PC-3 (cell line): ENCODE measurements around the gene UNK. TPM values are rescaled to one million over a fixed set of nuclear protein-coding genes. Genes with fewer than 3 reads are reported as not detected.
A peak's percentile ranks its signal among the peaks of the same experiment; 100 is the strongest.

Source experiments
- ATAC-seq: fragments of 200-7000 bp; cut with Tn5 transposase; 2 replicates; pipeline ENCODE4 v1.9.1; 2020; ENCODE audit warnings: mild to moderate bottlenecking, moderate library complexity
- BruUV-seq: library from RNA; stranded (reverse); fragments of 400-500 nt; replicated peaks from 2 replicates; lab custom pipeline; 2021; lab: Mats Ljungman, UMichigan
- CTCF ChIA-PET: fragments of 300-600 bp; sonication (Branson Sonifier 250); formaldehyde crosslinking; loops from one replicate; lab custom pipeline; 2022; ENCODE audit warnings: antibody characterized with exemption; lab: Charles Lee
- POLR2A ChIA-PET: fragments of 300-600 bp; sonication (Branson Sonifier 250); formaldehyde crosslinking; loops from one replicate; lab custom pipeline; 2022; ENCODE audit warnings: antibody characterized with exemption; ENCODE audit not compliant: unreplicated experiment; lab: Charles Lee
- DNase-seq: peaks from one replicate; pipeline ENCODE4 v3.0.0-alpha.2; 2015
- H2AFZ ChIP-seq: fragments of 300-600 bp; sonication (generic); 2 replicates; pipeline ENCODE4 v1.6.0; 2016; ENCODE audit warnings: antibody characterized with exemption, low read length
- H3F3A ChIP-seq: fragments of 300-600 bp; sonication (generic); one replicate; pipeline ENCODE4 v1.6.0; 2017; ENCODE audit warnings: antibody characterized with exemption, low read length, control low read depth, mild to moderate bottlenecking; ENCODE audit not compliant: unreplicated experiment
- H3K27ac ChIP-seq: fragments of 300-600 bp; sonication (generic); 2 replicates; pipeline ENCODE4 v1.5.1; 2016; ENCODE audit warnings: mild to moderate bottlenecking, low read length
- H3K27me3 ChIP-seq: fragments of 300-600 bp; sonication (generic); 2 replicates; pipeline ENCODE4 v1.6.1; 2016; ENCODE audit warnings: low read length, mixed read lengths
- H3K36me3 ChIP-seq: fragments of 300-600 bp; sonication (generic); 2 replicates; pipeline ENCODE4 v1.6.1; 2016; ENCODE audit warnings: low read depth, mixed run types, low read length, mixed read lengths
- H3K4me1 ChIP-seq: fragments of 300-600 bp; sonication (generic); 2 replicates; pipeline ENCODE4 v1.5.1; 2016; ENCODE audit warnings: low read length; ENCODE audit not compliant: insufficient read depth
- H3K4me2 ChIP-seq: fragments of 300-600 bp; sonication (generic); 2 replicates; pipeline ENCODE4 v1.6.0; 2016; ENCODE audit warnings: low read length
- H3K4me3 ChIP-seq: fragments of 300-600 bp; sonication (generic); 2 replicates; pipeline ENCODE4 v1.5.1; 2016; ENCODE audit warnings: mild to moderate bottlenecking, low read length, mixed read lengths
- H3K79me2 ChIP-seq: fragments of 300-600 bp; sonication (generic); 2 replicates; pipeline ENCODE4 v1.6.1; 2017; ENCODE audit warnings: low read length, mixed read lengths
- H3K9ac ChIP-seq: fragments of 300-600 bp; sonication (generic); 2 replicates; pipeline ENCODE4 v1.6.0; 2016; ENCODE audit warnings: mild to moderate bottlenecking, low read length
- H3K9me2 ChIP-seq: fragments of 300-600 bp; sonication (generic); replicated peaks from 2 replicates; pipeline ENCODE4 v1.6.1; 2016; ENCODE audit warnings: mixed run types, low read length, mixed read lengths
- H3K9me3 ChIP-seq: fragments of 300-600 bp; sonication (generic); 2 replicates; pipeline ENCODE4 v1.6.1; 2016; ENCODE audit warnings: low read length, mixed read lengths
- H4K20me1 ChIP-seq: fragments of 300-600 bp; sonication (generic); 2 replicates; pipeline ENCODE4 v1.6.1; 2016; ENCODE audit warnings: low read length, mixed read lengths
- CTCF ChIP-seq: fragments of 300-600 bp; sonication (generic); conservative IDR thresholded peaks from 2 replicates; pipeline ENCODE4 v1.5.1; 2017; ENCODE audit warnings: antibody characterized with exemption, low read depth, mild to moderate bottlenecking, low read length
- EZH2 ChIP-seq: fragments of 300-600 bp; sonication (generic); IDR thresholded peaks from one replicate; pipeline ENCODE4 v1.6.1; 2017; ENCODE audit warnings: antibody characterized with exemption, mild to moderate bottlenecking, low read length; ENCODE audit not compliant: unreplicated experiment
- EZH2phosphoT487 ChIP-seq: fragments of 300-600 bp; sonication (generic); IDR thresholded peaks from 2 replicates; pipeline ENCODE4 v1.6.1; 2018; ENCODE audit warnings: mild to moderate bottlenecking, antibody characterized with exemption, low read length, borderline replicate concordance
- intact Hi-C: fragments of 100-400 bp; cut with micrococcal nuclease; formaldehyde crosslinking; loops from 2 replicates; pipeline ENCODE4 v1.9.0; 2023
- total RNA-seq: library from RNA; depleted of rRNA; stranded (reverse); fragments of >200 nt; gene quantifications from 2 replicates; pipeline ENCODE4 v1.2.3, GENCODE V29; 2014

The UNK gene
- total RNA-seq, 1 experiment from 2014 or later, result 21.8 TPM

DNA sequence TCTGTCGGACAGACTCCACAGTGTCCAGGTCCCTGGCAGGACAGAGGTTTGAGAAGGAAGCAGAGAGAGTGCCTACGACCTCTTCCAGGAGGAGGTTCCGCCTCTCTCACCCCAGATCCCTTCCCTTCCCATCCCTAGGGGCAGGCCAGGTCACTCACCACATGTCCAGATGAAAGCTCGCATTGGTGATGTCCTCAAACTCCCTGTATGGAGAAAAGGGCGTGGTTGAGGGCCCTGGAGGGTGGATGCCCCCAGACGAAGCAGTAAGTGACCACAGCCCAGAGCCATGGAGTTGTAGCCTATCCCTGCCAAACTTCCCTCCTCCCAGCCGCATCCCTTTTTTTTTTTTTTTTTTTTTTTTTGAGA lies 56.2 kb downstream of the UNK start:
- Histone ChIP-seq H3K4me3 (no peak overlapping the region), H3K9me2 (no peaks in the 10 kb centered on the region), H3K9me3 (no peaks in the 10 kb centered on the region), H3K4me1 (peaks cover 25% of the 10 kb centered on the region), H3K27ac (no peak overlapping the region), H3F3A (peaks cover 5% of the 10 kb centered on the region), H3K4me2 (no peak overlapping the region), H3K27me3 (no peaks in the 10 kb centered on the region), H2AFZ (no peak overlapping the region), H3K79me2 (peaks cover 7% of the 10 kb centered on the region; the same call in 1 of the 2 replicates), H3K9ac (no peak overlapping the region), H3K36me3 (no peaks in the 10 kb centered on the region; the same call in 1 of the 2 replicates), H4K20me1 (no peaks in the 10 kb centered on the region)
- ATAC-seq (no peak), DNase-seq (no peak)
- ChIA-PET CTCF (interaction anchor here (0.7 kb wide), 1 partner anchor 35 kb away, joined by 3 read pairs; no protein-coding TSS in a partner anchor), POLR2A (no interaction called here)
- TF ChIP-seq EZH2phosphoT487, result no peak
- no peak for TF ChIP-seq CTCF
- no peak for TF ChIP-seq EZH2
- BruUV-seq, result no TSS peak
- intact Hi-C loops, result no loop called here

- peaks cover 7% of the 10 kb centered on the region; the same call in 1 of the 2 replicates for H3K79me2 ChIP-seq
- DNase-seq, result no peak
- no peak for TF ChIP-seq CTCF
- no peak for TF ChIP-seq EZH2
- no peak for TF ChIP-seq EZH2phosphoT487
- intact Hi-C loops, result no loop called here
- H3K4me1 ChIP-seq, result peaks cover 39% of the 10 kb centered on the region
- H3K9me2 ChIP-seq, result no peaks in the 10 kb centered on the region
- BruUV-seq, result no TSS peak
- H3K27me3 ChIP-seq, result no peaks in the 10 kb centered on the region
- H4K20me1 ChIP-seq, result no peaks in the 10 kb centered on the region
- ChIA-PET CTCF (no interaction called here), POLR2A (no interaction called here)
- no peaks in the 10 kb centered on the region for H3K9me3 ChIP-seq
- no peak for ATAC-seq
- H3K4me2 ChIP-seq, result no peak overlapping the region
- H3K36me3 ChIP-seq, result peaks cover 7% of the 10 kb centered on the region; the same call in 1 of the 2 replicates
- no peak overlapping the region for H3K27ac ChIP-seq
- no peak overlapping the region for H3K9ac ChIP-seq
- H2AFZ ChIP-seq, result no peak overlapping the region
- H3K4me3 ChIP-seq, result no peak overlapping the region
- H3F3A ChIP-seq, result peaks cover 5% of the 10 kb centered on the region
Observed at GRCh38 chr17:75842411-75842810, 57.8 kb downstream of the UNK start.

- peaks cover 7% of the 10 kb centered on the region; the same call in 1 of the 2 replicates for H3K79me2 ChIP-seq
- no peak overlapping the region for H3K27ac ChIP-seq
- H3K4me2 ChIP-seq, result no peak overlapping the region
- ChIA-PET POLR2A (no interaction called here), CTCF (no interaction called here)
- H2AFZ ChIP-seq, result no peak overlapping the region
- peaks cover 39% of the 10 kb centered on the region for H3K4me1 ChIP-seq
- no TSS peak for BruUV-seq
- H4K20me1 ChIP-seq, result no peaks in the 10 kb centered on the region
- H3K36me3 ChIP-seq, result peaks cover 13% of the 10 kb centered on the region; the same call in 1 of the 2 replicates
- H3K27me3 ChIP-seq, result no peaks in the 10 kb centered on the region
- H3K4me3 ChIP-seq, result peak overlapping the region; percentile 57; the same call in 1 of the 2 replicates
- intact Hi-C loops, result no loop called here
- no peak for DNase-seq
- H3K9me2 ChIP-seq, result no peaks in the 10 kb centered on the region
- peaks cover 5% of the 10 kb centered on the region for H3F3A ChIP-seq
- no peak for ATAC-seq
- no peak overlapping the region for H3K9ac ChIP-seq
- no peak for TF ChIP-seq EZH2phosphoT487
- H3K9me3 ChIP-seq, result no peaks in the 10 kb centered on the region
Observed at GRCh38 chr17:75842963-75843576, 58.5 kb downstream of the UNK start.
